MM.1S (cell line): ENCODE results near the gene CPEB2.

Experiments used
- CTCF ChIP-seq: fragments of 300-600 bp; sonication (generic); IDR thresholded peaks from 2 replicates; pipeline ENCODE4 v1.5.1; 2016; ENCODE audit warnings: antibody characterized with exemption, low read length, mixed read lengths
- EZH2phosphoT487 ChIP-seq: fragments of 300-600 bp; sonication (generic); IDR thresholded peaks from 2 replicates; pipeline ENCODE4 v1.6.1; 2018; ENCODE audit warnings: antibody characterized with exemption, low read length

GRCh38 chr4:15109600-15109999 is 107.3 kb downstream of the CPEB2 start:
- TF ChIP-seq CTCF (no peak), EZH2phosphoT487 (no peak)
